Keratinocyte (primary cell): ENCODE measurements around the gene KANK2.

Source experiments
- CTCF ChIP-seq, 3 experiments: IDR thresholded peaks in 1 of 3; conservative IDR thresholded peaks in 1 of 3; optimal IDR thresholded peaks in 1 of 3; 2 replicates in 2 of 3; 3 replicates in 1 of 3; pipeline versions ENCODE3 to v1.5.1; 2011; ENCODE audit warnings: low read length in 3 of 3, mild to moderate bottlenecking in 3 of 3, moderate library complexity in 2 of 3, control low read depth in 1 of 3, inconsistent platforms in 1 of 3; ENCODE audit not compliant: insufficient read depth in 2 of 3; ENCODE audit errors: extremely low read depth in 1 of 3
- EZH2 ChIP-seq: IDR thresholded peaks from one replicate; pipeline ENCODE4 v1.6.1; 2012; ENCODE audit warnings: inconsistent platforms, mild to moderate bottlenecking, low read length, moderate library complexity

DNA sequence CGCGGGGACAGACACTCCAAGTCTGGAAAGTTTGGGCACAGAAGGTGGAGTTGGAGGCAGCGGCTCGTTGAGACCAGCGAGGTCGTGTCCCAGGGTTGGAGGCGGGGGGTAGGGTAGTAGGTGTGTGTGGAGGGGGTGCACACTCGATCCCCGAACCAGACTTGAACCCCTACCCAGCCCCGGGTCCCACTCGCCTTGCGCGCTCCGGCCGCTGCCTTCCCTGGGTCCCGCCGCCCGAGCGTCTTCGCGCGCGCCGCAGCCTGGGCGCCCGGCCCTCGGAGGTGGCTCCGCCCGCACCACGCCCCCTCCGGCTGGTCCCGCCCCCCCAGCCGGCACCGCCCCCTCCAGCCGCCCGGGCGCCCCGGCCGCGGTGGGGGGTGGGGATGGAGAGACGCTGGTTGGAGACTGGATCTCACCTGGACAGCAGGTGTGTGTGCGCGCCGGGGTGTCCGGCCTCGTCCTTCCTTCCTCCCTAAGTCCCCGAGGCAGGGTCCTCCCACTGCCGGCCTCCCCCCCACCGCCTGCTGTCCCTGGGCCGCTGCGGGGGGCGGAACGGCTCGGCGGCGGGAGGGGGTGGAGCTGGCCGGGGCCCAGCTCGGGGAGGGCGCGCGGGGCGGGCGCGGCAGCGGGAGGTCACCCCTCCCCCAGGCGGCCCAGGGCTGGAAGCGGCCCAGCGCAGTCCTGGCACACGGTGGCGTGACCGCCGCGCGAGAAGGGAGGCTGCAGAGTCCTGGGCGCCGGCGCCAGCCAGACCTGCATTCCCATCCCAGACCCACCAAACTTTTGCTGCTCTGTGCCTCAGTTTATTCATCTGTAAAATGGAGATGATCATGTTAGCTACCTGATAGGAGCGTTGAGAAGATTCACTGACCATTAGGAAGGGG lies at the start of gene KANK2:
- TF ChIP-seq CTCF (optimal IDR thresholded peaks at IDR 0.05 in 1 of 3, IDR thresholded peaks at IDR 0.05 in 1 of 3, conservative IDR thresholded peaks at IDR 0.05 in 1 of 3; ENCODE audit: extremely low read depth in 1 of 3, insufficient read depth in 2 of 3, low read length in 3 of 3) (peak in 1 of 3 experiments; percentile 25), EZH2 (no peak)
